NCI-H1048 (cell line): Measurements from ENCODE around the gene ERCC8.
"Not testable (repeated sequence)": the region's sequence is repeated elsewhere in the genome, so short reads cannot be mapped to it uniquely, and the experiment has no call there.

Experiments used
- DNase-seq: peaks from one replicate; lab custom pipeline; 2025; lab: John Stamatoyannopoulos, UW

Gene ERCC8

GRCh38 chr5:60916646-60917045 is 28.2 kb downstream of the ERCC8 start:
- DNase-seq: no peak

- no peak for DNase-seq
These were observed 41.5 kb downstream of the ERCC8 start for GRCh38 chr5:60903356-60903755.

- DNase-seq: no peak
These were observed 47.9 kb downstream of the ERCC8 start for GRCh38 chr5:60896991-60897390.

- DNase-seq: no peak
These were observed 51.3 kb downstream of the ERCC8 start for GRCh38 chr5:60893521-60893920.

GRCh38 chr5:60891667-60892066 is 53.2 kb downstream of the ERCC8 start:
- DNase-seq: no peak

- DNase-seq: no peak
These were observed 56.4 kb downstream of the ERCC8 start for GRCh38 chr5:60888359-60889061.

GRCh38 chr5:60887746-60888145 is 57.1 kb downstream of the ERCC8 start:
- DNase-seq: no peak

GRCh38 chr5:60887096-60887495 is 57.8 kb downstream of the ERCC8 start:
- DNase-seq: no peak

- DNase-seq: no peak
These were observed 58.7 kb downstream of the ERCC8 start for GRCh38 chr5:60886158-60886557.

- peak; percentile 6 for DNase-seq
These were observed 61.6 kb downstream of the ERCC8 start for GRCh38 chr5:60883229-60883628.

- DNase-seq: no peak
These were observed 72.0 kb downstream of the ERCC8 start for GRCh38 chr5:60872892-60873291.

- DNase-seq: no peak
These were observed 74.0 kb downstream of the ERCC8 start for GRCh38 chr5:60870857-60871256.

GRCh38 chr5:60860572-60860971 is 84.3 kb downstream of the ERCC8 start:
- DNase-seq: not testable (repeated sequence)

- no peak for DNase-seq
These were observed 88.8 kb downstream of the ERCC8 start for GRCh38 chr5:60856066-60856465.

- DNase-seq: no peak
These were observed 91.9 kb downstream of the ERCC8 start for GRCh38 chr5:60852940-60853339.

GRCh38 chr5:60852317-60852716 is 92.6 kb downstream of the ERCC8 start:
- DNase-seq: no peak

GRCh38 chr5:60851626-60852025 is 93.2 kb downstream of the ERCC8 start:
- DNase-seq: no peak

GRCh38 chr5:60846298-60846697 is 98.6 kb downstream of the ERCC8 start:
- DNase-seq: no peak

- peak; percentile 66 for DNase-seq
These were observed 100.6 kb downstream of the ERCC8 start, which contains the start of gene ELOVL7 for GRCh38 chr5:60843936-60844905. TSS of gene ELOVL7 (minus strand) at chr5:60844269. CDS start at chr5:60787397, 56,872 bp downstream.

- DNase-seq: no peak
These were observed 101.4 kb downstream of the ERCC8 start for GRCh38 chr5:60843386-60843935.

GRCh38 chr5:60842871-60843385 is 101.9 kb downstream of the ERCC8 start:
- no peak for DNase-seq

- no peak for DNase-seq
These were observed 103.5 kb downstream of the ERCC8 start for GRCh38 chr5:60841361-60841760.
